BLaER1 treated with 17β-estradiol and CSF1 and Interleukin-3, amounts not matched to agents 10 nM and 100 nM (cell line): ENCODE results near the gene DNMBP.

Experiments
- H3K27ac ChIP-seq, 11 experiments: shearing (Covaris generic); formaldehyde crosslinking; 2 replicates each; pipeline ENCODE4 v1.8.1; 2022
- H3K27me3 ChIP-seq, 11 experiments: shearing (Covaris generic); formaldehyde crosslinking; 2 replicates each; pipeline ENCODE4 v1.8.1; 2022
- H3K36me3 ChIP-seq, 11 experiments: shearing (Covaris generic); formaldehyde crosslinking; 2 replicates each; pipeline ENCODE4 v1.8.1; 2022
- H3K4me1 ChIP-seq, 10 experiments: shearing (Covaris generic); formaldehyde crosslinking; 2 replicates each; pipeline ENCODE4 v1.8.1; 2022
- H3K4me2 ChIP-seq, 11 experiments: shearing (Covaris generic); formaldehyde crosslinking; 2 replicates each; pipeline ENCODE4 v1.8.1; 2022
- H3K4me3 ChIP-seq, 10 experiments: shearing (Covaris generic); formaldehyde crosslinking; 2 replicates each; pipeline ENCODE4 v1.8.1; 2022
- H3K9ac ChIP-seq, 11 experiments: shearing (Covaris generic); formaldehyde crosslinking; 2 replicates each; pipeline ENCODE4 v1.8.1; 2022
- H3K9me3 ChIP-seq, 11 experiments: shearing (Covaris generic); formaldehyde crosslinking; replicated peaks in 1 of 11; 2 replicates each; pipeline ENCODE4 v1.8.1; 2022
- H4K20me1 ChIP-seq, 11 experiments: shearing (Covaris generic); formaldehyde crosslinking; 2 replicates each; pipeline ENCODE4 v1.8.1; 2022
- Cebpa-rat ChIP-seq, 11 experiments: shearing (Covaris generic); IDR thresholded peaks; 2 replicates each; pipeline ENCODE4 v1.8.1; 2022

The DNMBP gene, protein sequence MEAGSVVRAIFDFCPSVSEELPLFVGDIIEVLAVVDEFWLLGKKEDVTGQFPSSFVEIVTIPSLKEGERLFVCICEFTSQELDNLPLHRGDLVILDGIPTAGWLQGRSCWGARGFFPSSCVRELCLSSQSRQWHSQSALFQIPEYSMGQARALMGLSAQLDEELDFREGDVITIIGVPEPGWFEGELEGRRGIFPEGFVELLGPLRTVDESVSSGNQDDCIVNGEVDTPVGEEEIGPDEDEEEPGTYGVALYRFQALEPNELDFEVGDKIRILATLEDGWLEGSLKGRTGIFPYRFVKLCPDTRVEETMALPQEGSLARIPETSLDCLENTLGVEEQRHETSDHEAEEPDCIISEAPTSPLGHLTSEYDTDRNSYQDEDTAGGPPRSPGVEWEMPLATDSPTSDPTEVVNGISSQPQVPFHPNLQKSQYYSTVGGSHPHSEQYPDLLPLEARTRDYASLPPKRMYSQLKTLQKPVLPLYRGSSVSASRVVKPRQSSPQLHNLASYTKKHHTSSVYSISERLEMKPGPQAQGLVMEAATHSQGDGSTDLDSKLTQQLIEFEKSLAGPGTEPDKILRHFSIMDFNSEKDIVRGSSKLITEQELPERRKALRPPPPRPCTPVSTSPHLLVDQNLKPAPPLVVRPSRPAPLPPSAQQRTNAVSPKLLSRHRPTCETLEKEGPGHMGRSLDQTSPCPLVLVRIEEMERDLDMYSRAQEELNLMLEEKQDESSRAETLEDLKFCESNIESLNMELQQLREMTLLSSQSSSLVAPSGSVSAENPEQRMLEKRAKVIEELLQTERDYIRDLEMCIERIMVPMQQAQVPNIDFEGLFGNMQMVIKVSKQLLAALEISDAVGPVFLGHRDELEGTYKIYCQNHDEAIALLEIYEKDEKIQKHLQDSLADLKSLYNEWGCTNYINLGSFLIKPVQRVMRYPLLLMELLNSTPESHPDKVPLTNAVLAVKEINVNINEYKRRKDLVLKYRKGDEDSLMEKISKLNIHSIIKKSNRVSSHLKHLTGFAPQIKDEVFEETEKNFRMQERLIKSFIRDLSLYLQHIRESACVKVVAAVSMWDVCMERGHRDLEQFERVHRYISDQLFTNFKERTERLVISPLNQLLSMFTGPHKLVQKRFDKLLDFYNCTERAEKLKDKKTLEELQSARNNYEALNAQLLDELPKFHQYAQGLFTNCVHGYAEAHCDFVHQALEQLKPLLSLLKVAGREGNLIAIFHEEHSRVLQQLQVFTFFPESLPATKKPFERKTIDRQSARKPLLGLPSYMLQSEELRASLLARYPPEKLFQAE (N-terminal part only)

DNA sequence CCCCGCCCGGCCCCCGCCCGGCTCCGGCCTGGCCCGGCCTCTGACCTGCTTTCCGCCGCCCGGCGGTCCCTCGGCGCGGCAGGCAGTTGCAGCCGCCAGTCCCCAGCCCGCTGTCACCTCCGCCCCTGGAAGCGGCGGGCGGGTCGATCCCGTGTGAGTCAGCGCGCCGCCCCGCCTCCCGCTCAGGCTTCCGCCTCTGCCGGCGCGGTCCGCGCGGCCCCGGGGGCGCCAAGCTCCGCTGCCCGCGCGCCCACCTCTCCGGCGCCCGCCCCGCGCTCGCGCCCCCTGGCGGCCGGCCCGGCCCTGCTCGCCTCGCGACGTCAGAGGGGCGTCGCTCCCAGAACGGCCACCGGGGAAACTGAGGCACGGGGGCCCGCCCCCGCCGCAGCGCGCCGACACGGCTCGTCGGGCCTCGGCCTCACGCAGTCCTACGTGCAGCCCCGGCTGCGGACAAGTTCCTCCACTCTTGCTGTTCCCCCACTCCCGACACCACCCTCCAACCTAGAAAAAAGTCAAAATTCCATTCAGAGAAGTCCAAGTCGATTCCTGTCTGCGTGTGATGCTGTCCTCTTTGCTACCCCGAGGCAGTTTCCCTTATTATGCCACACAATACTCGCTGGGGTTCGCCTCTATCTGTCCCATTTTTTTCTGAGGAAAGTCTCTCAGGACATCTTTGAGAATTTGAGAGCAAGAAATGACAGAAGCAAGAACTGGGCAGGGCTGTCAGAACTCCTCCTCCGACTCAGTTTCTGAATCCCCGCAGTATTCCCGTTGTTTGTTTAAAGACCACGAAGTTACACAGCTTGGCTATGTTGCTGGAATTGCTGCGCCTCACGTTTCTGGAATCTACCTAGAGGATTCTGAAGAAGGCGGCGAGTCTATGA lies at the start of gene DNMBP:
DNMBP (minus strand) TSS at position 155 of the 884 bp plus-strand sequence. CDS start 37,823 bp downstream, outside the sequence.
- H3K27ac ChIP-seq = peak within 1 kb of the TSS; percentile 31 to 70 (median 63); a peak in 21 of 22 replicates
- peaks cover 0 to 15% (median 0%) of the 10 kb centered on the region in 11 experiments; a peak in 2 of 22 replicates for H4K20me1 ChIP-seq
- no peak for TF ChIP-seq Cebpa-rat (IDR thresholded peaks at IDR 0.05)
- peaks cover 34 to 48% (median 40%) of the 10 kb centered on the region in 10 experiments for H3K4me1 ChIP-seq
- no peaks in the 10 kb centered on the region for H3K36me3 ChIP-seq
- H3K4me2 ChIP-seq = peak within 1 kb of the TSS; percentile 88 to 99 (median 92)
- H3K4me3 ChIP-seq = peak within 1 kb of the TSS; percentile 70 to 87 (median 80)
- H3K9ac ChIP-seq = peak within 1 kb of the TSS; percentile 71 to 89 (median 81)
- peaks cover 0 to 8% (median 0%) of the 10 kb centered on the region in 11 experiments; a peak in 2 of 22 replicates for H3K9me3 ChIP-seq
- H3K27me3 ChIP-seq = no peaks in the 10 kb centered on the region

DNA sequence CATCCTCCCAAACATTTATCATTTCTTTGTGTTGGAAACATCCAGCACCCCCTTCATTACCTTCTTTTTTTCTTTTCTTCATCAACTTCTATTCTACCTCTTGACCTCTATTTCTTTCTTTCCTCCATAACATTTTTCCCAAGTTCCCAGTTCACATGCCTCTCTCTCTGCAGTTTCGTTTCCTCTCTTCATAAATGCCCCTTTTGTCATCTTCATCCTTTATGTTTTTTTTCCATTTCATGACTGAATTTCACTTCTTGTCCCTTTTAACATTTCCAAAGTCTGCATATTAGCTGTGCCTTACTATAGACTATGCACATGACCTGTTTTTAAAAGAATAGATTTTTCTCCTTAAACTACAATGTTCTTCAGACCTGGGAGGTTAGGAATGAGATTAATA lies 48.2 kb upstream of the DNMBP start:
- no peak for TF ChIP-seq Cebpa-rat (IDR thresholded peaks at IDR 0.05)

DNA sequence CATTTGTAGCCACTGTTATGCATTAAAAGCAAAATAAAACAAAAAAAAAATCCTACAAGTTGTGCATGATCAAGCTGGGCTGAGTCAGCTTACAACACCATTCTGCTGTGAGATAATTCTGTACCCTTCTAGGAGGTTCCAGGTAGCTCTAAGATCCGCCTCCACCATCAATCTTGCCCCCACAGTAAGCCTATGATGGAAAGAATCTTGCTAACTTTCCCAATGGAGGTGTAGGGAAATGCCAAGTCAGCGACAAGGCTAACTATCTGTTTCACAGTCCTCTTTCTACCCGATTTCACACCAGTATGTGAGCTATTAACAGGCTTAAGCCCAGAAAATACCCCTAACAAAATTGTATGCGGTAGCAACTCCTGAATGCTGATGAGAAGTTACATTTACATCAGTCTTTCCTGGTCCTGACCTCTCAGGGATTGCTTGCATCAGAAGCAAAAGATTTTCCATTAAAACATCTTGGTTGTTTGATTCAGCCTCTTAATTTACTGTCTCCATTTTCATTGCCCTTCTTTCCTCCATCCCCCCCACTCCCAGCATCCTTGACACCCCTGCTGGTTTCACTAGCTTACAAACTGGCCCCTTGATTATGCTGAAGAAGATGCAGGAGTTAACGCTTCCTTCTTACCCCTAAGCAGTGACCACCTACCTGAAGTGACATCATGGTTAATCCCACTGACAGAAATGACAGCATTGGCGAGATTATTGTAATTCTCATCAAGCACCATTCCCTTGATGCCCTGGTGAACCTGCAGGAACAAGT lies 44.1 kb upstream of the DNMBP start:
- no peak overlapping the region for H3K9ac ChIP-seq
- H3K27me3 ChIP-seq = no peaks in the 10 kb centered on the region
- H3K27ac ChIP-seq = no peak overlapping the region
- H3K4me3 ChIP-seq = no peak overlapping the region
- H3K9me3 ChIP-seq = peaks cover 6 to 18% (median 10%) of the 10 kb centered on the region in 11 experiments; a peak in 18 of 22 replicates
- no peak for TF ChIP-seq Cebpa-rat (IDR thresholded peaks at IDR 0.05)
- H3K36me3 ChIP-seq = no peaks in the 10 kb centered on the region
- no peaks in the 10 kb centered on the region for H4K20me1 ChIP-seq
- no peak overlapping the region for H3K4me2 ChIP-seq
- H3K4me1 ChIP-seq = peaks cover 0 to 2% (median 0%) of the 10 kb centered on the region in 10 experiments; a peak in 4 of 20 replicates

More for the DNA sequence above, 48.2 kb upstream of the DNMBP start:
- Histone ChIP-seq H3K27ac (no peak overlapping the region), H4K20me1 (no peaks in the 10 kb centered on the region), H3K4me1 (no peaks in the 10 kb centered on the region), H3K27me3 (no peaks in the 10 kb centered on the region), H3K9ac (no peak overlapping the region), H3K9me3 (peaks cover 6 to 18% (median 10%) of the 10 kb centered on the region in 11 experiments; a peak in 18 of 22 replicates), H3K4me2 (no peak overlapping the region), H3K4me3 (no peak overlapping the region), H3K36me3 (no peaks in the 10 kb centered on the region)

DNA sequence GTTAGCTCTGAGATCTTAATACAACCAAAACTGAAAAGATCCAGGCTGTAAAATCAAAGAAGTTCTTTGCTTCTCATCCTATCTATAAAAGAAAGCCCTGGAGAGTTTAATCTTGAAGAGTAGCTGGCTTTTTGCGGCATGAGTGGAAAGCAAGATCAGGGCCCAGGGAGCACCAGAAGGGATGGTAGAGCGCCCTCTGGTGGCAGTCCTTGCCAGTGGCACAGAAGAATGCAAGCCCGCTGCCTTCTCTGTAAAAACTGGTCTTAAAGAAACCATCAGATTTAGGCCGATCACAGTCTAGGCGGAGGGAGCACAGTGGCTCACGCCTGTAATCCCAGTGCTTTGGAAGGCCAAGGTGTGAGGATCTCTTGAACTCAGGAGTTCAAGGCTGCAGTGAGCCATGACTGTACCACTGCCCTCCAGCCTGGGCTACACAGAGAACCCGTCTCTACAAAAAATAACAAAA lies 36.3 kb upstream of the DNMBP start:
- no peak overlapping the region for H3K4me3 ChIP-seq
- H3K9ac ChIP-seq = no peak overlapping the region
- H3K4me1 ChIP-seq = peaks cover 11 to 43% (median 23%) of the 10 kb centered on the region in 10 experiments
- no peak overlapping the region for H3K27ac ChIP-seq
- no peak for TF ChIP-seq Cebpa-rat (IDR thresholded peaks at IDR 0.05)
- H3K9me3 ChIP-seq = no peaks in the 10 kb centered on the region
- H3K4me2 ChIP-seq = no peak overlapping the region
- H3K36me3 ChIP-seq = no peaks in the 10 kb centered on the region
- no peaks in the 10 kb centered on the region for H4K20me1 ChIP-seq
- H3K27me3 ChIP-seq = no peaks in the 10 kb centered on the region

DNA sequence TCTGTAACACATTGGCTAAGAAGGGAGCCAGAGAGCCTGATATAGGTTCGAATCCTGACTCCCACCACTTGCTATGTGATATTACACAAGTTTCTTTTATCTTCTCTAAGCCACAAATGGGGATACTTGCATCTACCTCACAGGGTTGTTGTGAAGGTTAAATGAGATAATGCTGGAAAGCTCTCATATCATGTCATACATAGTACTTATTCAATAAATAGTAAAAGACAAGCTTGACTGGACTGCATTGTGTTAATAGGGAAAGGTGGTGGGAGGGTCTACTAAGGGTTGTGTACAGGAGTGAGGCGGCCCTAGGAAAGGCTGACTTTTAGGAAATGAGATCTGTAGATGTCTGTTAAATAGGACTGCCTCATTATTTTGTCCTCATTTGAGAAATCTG lies 35.8 kb upstream of the DNMBP start:
- H4K20me1 ChIP-seq = no peaks in the 10 kb centered on the region
- no peaks in the 10 kb centered on the region for H3K27me3 ChIP-seq
- H3K9ac ChIP-seq = no peak overlapping the region
- peaks cover 11 to 43% (median 23%) of the 10 kb centered on the region in 10 experiments for H3K4me1 ChIP-seq
- H3K9me3 ChIP-seq = no peaks in the 10 kb centered on the region
- no peak for TF ChIP-seq Cebpa-rat (IDR thresholded peaks at IDR 0.05)
- no peak overlapping the region for H3K4me2 ChIP-seq
- H3K4me3 ChIP-seq = no peak overlapping the region
- no peaks in the 10 kb centered on the region for H3K36me3 ChIP-seq
- H3K27ac ChIP-seq = no peak overlapping the region

DNA sequence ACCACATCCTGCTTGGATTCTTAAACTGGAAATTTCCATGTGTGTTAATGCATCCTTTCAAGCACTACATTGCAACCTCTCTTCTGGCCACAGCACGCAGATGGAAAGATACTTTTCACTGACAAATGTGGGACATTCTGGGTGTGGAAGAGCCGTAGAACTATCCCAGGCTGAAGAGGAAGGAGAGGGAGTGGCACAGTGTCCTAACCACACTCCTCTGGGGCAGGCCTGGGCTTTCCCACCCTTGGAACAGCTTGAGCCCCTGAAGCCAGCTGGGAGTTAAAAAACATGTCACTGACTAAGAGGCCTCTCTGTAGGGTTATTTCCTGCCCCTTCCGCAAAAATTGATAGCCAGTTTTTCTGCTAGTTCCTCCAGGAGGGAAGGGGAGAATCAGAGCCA lies 34.0 kb upstream of the DNMBP start:
- Histone ChIP-seq H3K9ac (no peak overlapping the region; a peak in 1 of 22 replicates), H3K4me1 (peaks cover 14 to 41% (median 25%) of the 10 kb centered on the region in 10 experiments), H3K4me3 (no peak overlapping the region), H3K36me3 (no peaks in the 10 kb centered on the region), H3K27ac (peak overlapping the region in 6 of 11 experiments; percentile 3 to 51 (median 26); a peak in 7 of 22 replicates), H3K4me2 (peak overlapping the region; percentile 39 to 68 (median 56)), H3K9me3 (no peaks in the 10 kb centered on the region), H3K27me3 (no peaks in the 10 kb centered on the region), H4K20me1 (no peaks in the 10 kb centered on the region)
- no peak for TF ChIP-seq Cebpa-rat (IDR thresholded peaks at IDR 0.05)

DNA sequence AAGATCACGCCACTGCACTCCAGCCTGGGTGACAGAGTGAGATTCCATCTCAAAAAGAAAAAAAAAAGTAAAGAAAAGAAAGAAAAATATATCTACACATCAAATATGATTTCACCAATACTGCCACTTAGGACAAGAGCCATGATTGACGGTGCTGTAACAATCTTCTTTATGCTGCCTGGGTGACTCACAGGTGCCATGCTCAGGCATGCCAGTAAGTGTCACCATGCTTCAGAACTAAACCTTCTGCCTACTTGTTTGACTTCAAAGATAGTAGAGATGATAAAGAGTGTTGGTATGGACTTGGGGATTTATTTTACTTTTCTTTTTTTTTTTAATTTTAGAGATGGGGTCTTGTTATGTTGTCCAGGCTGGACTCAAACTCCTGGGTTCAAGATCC lies 33.6 kb upstream of the DNMBP start:
- Histone ChIP-seq H3K36me3 (no peaks in the 10 kb centered on the region), H3K27me3 (no peaks in the 10 kb centered on the region), H3K4me2 (peak overlapping the region; percentile 39 to 68 (median 56); a peak in 19 of 22 replicates), H4K20me1 (no peaks in the 10 kb centered on the region), H3K27ac (peak overlapping the region in 5 of 11 experiments; percentile 3 to 51 (median 23); a peak in 4 of 22 replicates), H3K9me3 (no peaks in the 10 kb centered on the region), H3K4me3 (no peak overlapping the region), H3K9ac (no peak overlapping the region), H3K4me1 (peaks cover 18 to 41% (median 27%) of the 10 kb centered on the region in 10 experiments)
- TF ChIP-seq Cebpa-rat (IDR thresholded peaks at IDR 0.05) = no peak
